SU-DHL-6 (cell line): ENCODE measurements around the gene TRIM36.
A peak's percentile ranks its signal among the peaks of the same experiment; 100 is the strongest.

Source experiments
- H2AFZ ChIP-seq: fragments of 200-600 bp; sonication (generic); 2 replicates; pipeline ENCODE4 v1.6.1; 2014; ENCODE audit warnings: low read depth, mild to moderate bottlenecking, moderate library complexity, mixed read lengths, antibody characterized with exemption, low read length; ENCODE audit not compliant: severe bottlenecking
- H3F3A ChIP-seq: fragments of 200-600 bp; shearing (Covaris generic); 2 replicates; pipeline ENCODE4 v1.6.0; 2016; ENCODE audit warnings: antibody characterized with exemption, mild to moderate bottlenecking; ENCODE audit not compliant: insufficient read depth
- H3K27ac ChIP-seq: fragments of 200-600 bp; sonication (generic); 2 replicates; pipeline ENCODE4 v1.5.1; 2016; ENCODE audit warnings: low read depth, mild to moderate bottlenecking, low read length, moderate library complexity, mixed read lengths
- H3K27me3 ChIP-seq: fragments of 200-600 bp; sonication (generic), shearing (Covaris generic); 2 replicates; pipeline ENCODE4 v1.6.0; 2014; ENCODE audit warnings: mild to moderate bottlenecking, low read length
- H3K36me3 ChIP-seq: fragments of 200-600 bp; sonication (generic); 2 replicates; pipeline ENCODE4 v1.6.1; 2014; ENCODE audit warnings: mild to moderate bottlenecking, low read length, mixed read lengths
- H3K4me2 ChIP-seq: fragments of 300-600, 200-600 bp; shearing (Covaris generic), sonication (generic); 2 replicates; pipeline ENCODE4 v1.6.0; 2014; ENCODE audit warnings: low read length, low read depth, mild to moderate bottlenecking; ENCODE audit not compliant: poor library complexity, severe bottlenecking
- H3K4me3 ChIP-seq: fragments of 200-600 bp; sonication (generic); 2 replicates; pipeline ENCODE4 v1.5.1; 2014; ENCODE audit warnings: antibody characterized with exemption, low read length, mild to moderate bottlenecking, mixed read lengths; ENCODE audit not compliant: insufficient read depth, poor library complexity, severe bottlenecking
- H3K79me2 ChIP-seq: fragments of 200-600 bp; sonication (generic); 2 replicates; pipeline ENCODE4 v1.6.1; 2014; ENCODE audit warnings: mild to moderate bottlenecking, low read length, moderate library complexity; ENCODE audit not compliant: insufficient read depth
- H3K9ac ChIP-seq: fragments of 200-600 bp; sonication (generic); 2 replicates; pipeline ENCODE4 v1.7.0; 2014; ENCODE audit warnings: mild to moderate bottlenecking, low read length
- H3K9me2 ChIP-seq: fragments of 200-600 bp; sonication (generic); replicated peaks from 2 replicates; pipeline ENCODE4 v1.6.1; 2014; ENCODE audit warnings: low read length; ENCODE audit not compliant: insufficient read depth
- H3K9me3 ChIP-seq: fragments of 200-600 bp; sonication (generic); 2 replicates; pipeline ENCODE4 v1.6.1; 2014; ENCODE audit warnings: low read length, mixed read lengths; ENCODE audit not compliant: insufficient read depth
- H4K20me1 ChIP-seq: fragments of 200-600 bp; sonication (generic); 2 replicates; pipeline ENCODE4 v1.6.1; 2014; ENCODE audit warnings: low read depth, mild to moderate bottlenecking, antibody characterized with exemption, low read length, moderate library complexity, mixed read lengths
- EZH2phosphoT487 ChIP-seq: fragments of 200-600 bp; sonication (generic), shearing (Covaris generic); conservative IDR thresholded peaks from 2 replicates; pipeline ENCODE4 v1.6.1; 2018; ENCODE audit warnings: mild to moderate bottlenecking, antibody characterized with exemption, low read length, moderate library complexity, mixed read lengths
- TF ChIP-seq, protein P1 (sequence below): fragments of 200-600 bp; sonication (generic); IDR thresholded peaks from one replicate; pipeline ENCODE4 v1.5.1; 2017; ENCODE audit warnings: antibody characterized with exemption, mild to moderate bottlenecking, low read length, moderate library complexity; ENCODE audit not compliant: insufficient read depth, poor library complexity, severe bottlenecking

The TRIM36 gene, protein sequence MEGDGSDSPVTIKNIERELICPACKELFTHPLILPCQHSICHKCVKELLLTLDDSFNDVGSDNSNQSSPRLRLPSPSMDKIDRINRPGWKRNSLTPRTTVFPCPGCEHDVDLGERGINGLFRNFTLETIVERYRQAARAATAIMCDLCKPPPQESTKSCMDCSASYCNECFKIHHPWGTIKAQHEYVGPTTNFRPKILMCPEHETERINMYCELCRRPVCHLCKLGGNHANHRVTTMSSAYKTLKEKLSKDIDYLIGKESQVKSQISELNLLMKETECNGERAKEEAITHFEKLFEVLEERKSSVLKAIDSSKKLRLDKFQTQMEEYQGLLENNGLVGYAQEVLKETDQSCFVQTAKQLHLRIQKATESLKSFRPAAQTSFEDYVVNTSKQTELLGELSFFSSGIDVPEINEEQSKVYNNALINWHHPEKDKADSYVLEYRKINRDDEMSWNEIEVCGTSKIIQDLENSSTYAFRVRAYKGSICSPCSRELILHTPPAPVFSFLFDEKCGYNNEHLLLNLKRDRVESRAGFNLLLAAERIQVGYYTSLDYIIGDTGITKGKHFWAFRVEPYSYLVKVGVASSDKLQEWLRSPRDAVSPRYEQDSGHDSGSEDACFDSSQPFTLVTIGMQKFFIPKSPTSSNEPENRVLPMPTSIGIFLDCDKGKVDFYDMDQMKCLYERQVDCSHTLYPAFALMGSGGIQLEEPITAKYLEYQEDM

DNA sequence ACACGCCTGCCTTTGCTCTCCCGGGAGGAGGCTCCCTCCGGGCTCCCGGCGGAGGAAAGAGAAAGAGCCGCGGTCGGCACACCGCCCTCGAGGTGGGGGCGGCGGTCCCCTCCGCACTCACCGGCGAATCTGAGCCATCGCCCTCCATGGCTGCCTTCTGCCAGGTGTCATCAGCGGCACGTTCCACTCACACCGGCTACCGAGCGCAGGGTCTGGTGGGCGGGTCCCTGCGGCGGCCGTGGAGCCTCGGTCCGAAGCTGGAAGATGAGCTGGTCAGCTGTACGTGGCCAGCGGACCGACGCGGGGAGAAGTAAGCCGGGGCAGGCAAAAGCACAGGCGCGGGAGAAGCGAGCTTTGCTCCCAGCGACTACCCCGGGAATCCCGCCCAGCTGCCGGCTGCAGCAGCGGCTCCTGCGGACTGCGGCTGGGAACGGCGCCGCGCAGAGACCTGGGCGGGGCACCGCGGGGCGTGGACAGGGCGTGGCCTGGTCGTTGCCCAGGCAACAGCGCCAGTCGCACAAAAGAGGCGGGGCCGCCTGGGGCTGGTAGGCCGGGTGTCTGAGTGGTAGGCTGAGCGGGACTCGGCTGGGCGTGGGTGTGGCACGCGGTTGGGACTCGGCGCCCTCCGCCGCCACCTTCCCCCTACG lies at the start of gene TRIM36:
TRIM36 (minus strand) TSS at position 422 of the 647 bp plus-strand sequence; CDS start at position 148, 274 bp downstream.
- H3K27me3 ChIP-seq: no peaks in the 10 kb centered on the region

DNA sequence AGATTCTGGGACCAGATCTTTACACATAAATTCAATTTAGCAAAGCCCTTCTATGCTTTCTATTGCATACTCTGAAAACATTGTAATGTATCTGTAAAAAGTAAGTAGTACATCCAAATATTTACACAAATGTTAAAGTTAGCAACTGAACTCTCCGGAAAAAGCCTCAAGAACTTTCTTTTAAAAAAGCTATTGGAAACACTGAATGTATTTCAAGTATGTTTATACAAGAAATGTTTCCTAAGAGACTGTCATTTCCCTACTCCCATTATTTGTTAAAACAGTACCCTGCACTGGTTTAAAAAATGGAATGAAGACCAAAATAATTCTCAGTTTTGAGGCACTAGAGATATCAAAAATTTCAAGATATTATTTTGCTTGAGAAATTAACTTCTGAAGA lies 44.8 kb upstream of the TRIM36 start:
- Histone ChIP-seq H3K36me3 (peaks cover 13% of the 10 kb centered on the region; the same call in 1 of the 2 replicates), H3K9me3 (no peaks in the 10 kb centered on the region), H3K9me2 (no peaks in the 10 kb centered on the region), H3K9ac (no peak overlapping the region), H3K4me3 (no peak overlapping the region), H3K4me2 (no peak overlapping the region), H4K20me1 (no peaks in the 10 kb centered on the region), H3F3A (peaks cover 14% of the 10 kb centered on the region; the same call in 1 of the 2 replicates), H3K27ac (no peak overlapping the region), H3K79me2 (no peaks in the 10 kb centered on the region), H3K27me3 (no peaks in the 10 kb centered on the region), H2AFZ (no peak overlapping the region)
- TF ChIP-seq, protein P1, sequence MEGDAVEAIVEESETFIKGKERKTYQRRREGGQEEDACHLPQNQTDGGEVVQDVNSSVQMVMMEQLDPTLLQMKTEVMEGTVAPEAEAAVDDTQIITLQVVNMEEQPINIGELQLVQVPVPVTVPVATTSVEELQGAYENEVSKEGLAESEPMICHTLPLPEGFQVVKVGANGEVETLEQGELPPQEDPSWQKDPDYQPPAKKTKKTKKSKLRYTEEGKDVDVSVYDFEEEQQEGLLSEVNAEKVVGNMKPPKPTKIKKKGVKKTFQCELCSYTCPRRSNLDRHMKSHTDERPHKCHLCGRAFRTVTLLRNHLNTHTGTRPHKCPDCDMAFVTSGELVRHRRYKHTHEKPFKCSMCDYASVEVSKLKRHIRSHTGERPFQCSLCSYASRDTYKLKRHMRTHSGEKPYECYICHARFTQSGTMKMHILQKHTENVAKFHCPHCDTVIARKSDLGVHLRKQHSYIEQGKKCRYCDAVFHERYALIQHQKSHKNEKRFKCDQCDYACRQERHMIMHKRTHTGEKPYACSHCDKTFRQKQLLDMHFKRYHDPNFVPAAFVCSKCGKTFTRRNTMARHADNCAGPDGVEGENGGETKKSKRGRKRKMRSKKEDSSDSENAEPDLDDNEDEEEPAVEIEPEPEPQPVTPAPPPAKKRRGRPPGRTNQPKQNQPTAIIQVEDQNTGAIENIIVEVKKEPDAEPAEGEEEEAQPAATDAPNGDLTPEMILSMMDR: no peak
- TF ChIP-seq EZH2phosphoT487: no peak

More for the DNA sequence above, at the start of gene TRIM36:
- no peaks in the 10 kb centered on the region for H3K9me2 ChIP-seq
- H3K4me2 ChIP-seq: peak within 1 kb of the TSS; percentile 68
- H3K79me2 ChIP-seq: no peaks in the 10 kb centered on the region
- H3F3A ChIP-seq: peaks cover 8% of the 10 kb centered on the region; the same call in 1 of the 2 replicates
- H3K9me3 ChIP-seq: peaks cover 11% of the 10 kb centered on the region; the same call in 1 of the 2 replicates
- no peaks in the 10 kb centered on the region for H3K36me3 ChIP-seq
- no peak within 1 kb of the TSS for H3K27ac ChIP-seq
- peak within 1 kb of the TSS; percentile 61 for H3K9ac ChIP-seq
- H2AFZ ChIP-seq: peak within 1 kb of the TSS; percentile 94
- H4K20me1 ChIP-seq: no peaks in the 10 kb centered on the region
- H3K4me3 ChIP-seq: peak within 1 kb of the TSS; percentile 69
- TF ChIP-seq EZH2phosphoT487: no peak
- TF ChIP-seq, protein P1: no peak

DNA sequence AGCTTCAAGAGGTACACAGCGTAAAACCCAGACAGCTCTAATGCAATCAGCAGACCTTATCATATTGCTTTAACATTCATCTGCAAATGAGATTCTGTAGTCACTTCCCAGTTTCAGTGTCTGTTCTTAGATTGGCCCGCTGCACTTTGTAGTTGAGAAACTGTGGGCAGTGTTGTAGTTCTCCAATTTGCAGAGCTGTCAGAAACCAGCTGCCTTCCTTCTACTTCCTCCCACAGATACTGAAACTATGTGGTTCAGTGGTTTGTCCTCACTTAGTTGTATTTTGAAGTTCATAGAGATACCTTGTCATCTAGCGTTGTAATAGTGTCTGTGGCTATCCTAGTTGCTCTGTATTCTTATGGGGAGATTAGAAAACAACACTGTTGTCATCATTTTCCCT lies 39.6 kb upstream of the TRIM36 start:
- Histone ChIP-seq H3K4me3 (no peak overlapping the region), H3K9me2 (no peaks in the 10 kb centered on the region), H3K27ac (peak overlapping the region; percentile 23; the same call in 1 of the 2 replicates), H3K27me3 (no peaks in the 10 kb centered on the region), H3K4me2 (peak overlapping the region; percentile 33), H3K9me3 (no peaks in the 10 kb centered on the region), H3K36me3 (0 out of 2 replicates have a peak, but pooled peaks cover 4% of the 10 kb centered on the region), H3F3A (peaks cover 14% of the 10 kb centered on the region; the same call in 1 of the 2 replicates), H4K20me1 (no peaks in the 10 kb centered on the region), H2AFZ (no peak overlapping the region), H3K9ac (no peak overlapping the region), H3K79me2 (no peaks in the 10 kb centered on the region)
- TF ChIP-seq, protein P1: no peak
- TF ChIP-seq EZH2phosphoT487: no peak
